NCI-H460 (cell line): ENCODE measurements around the gene PTPRC. TPM values are rescaled to one million over a fixed set of nuclear protein-coding genes. Genes with fewer than 3 reads are reported as not detected.

ENCODE experiments used
- DNase-seq: peaks from one replicate; pipeline ENCODE4 v3.0.0-alpha.2; 2016; ENCODE audit warnings: low read depth; ENCODE audit errors: extremely low read depth
- total RNA-seq: library from RNA; depleted of rRNA; stranded (reverse); fragments of >200 nt; shearing (Covaris generic); gene quantifications from 2 replicates; pipeline ENCODE4 v1.2.3, GENCODE V29; 2014

The PTPRC gene
- total RNA-seq, 1 experiment from 2014 or later = not detected

- no peak for DNase-seq
Measured at GRCh38 chr1:198641501-198641900, 2.7 kb downstream of the PTPRC start.

- no peak for DNase-seq
Measured at GRCh38 chr1:198641966-198642668, 3.3 kb downstream of the PTPRC start.

GRCh38 chr1:198642983-198643382 lies 4.1 kb downstream of the PTPRC start:
- DNase-seq = no peak

GRCh38 chr1:198643808-198644207 lies 5.0 kb downstream of the PTPRC start:
- DNase-seq = no peak

GRCh38 chr1:198647055-198647454 lies 8.2 kb downstream of the PTPRC start:
- DNase-seq = no peak

GRCh38 chr1:198648592-198648991 lies 9.8 kb downstream of the PTPRC start:
- no peak for DNase-seq

GRCh38 chr1:198649232-198649967 lies 10.6 kb downstream of the PTPRC start:
- no peak for DNase-seq

- DNase-seq = no peak
Measured at GRCh38 chr1:198649968-198650338, 11.1 kb downstream of the PTPRC start.

- DNase-seq = no peak
Measured at GRCh38 chr1:198650506-198650905, 11.7 kb downstream of the PTPRC start.

GRCh38 chr1:198651650-198652400 lies 13.0 kb downstream of the PTPRC start:
- no peak for DNase-seq

GRCh38 chr1:198653808-198654413 lies 15.1 kb downstream of the PTPRC start:
- no peak for DNase-seq

- no peak for DNase-seq
Measured at GRCh38 chr1:198655459-198656121, 16.8 kb downstream of the PTPRC start.

GRCh38 chr1:198656500-198656932 lies 17.7 kb downstream of the PTPRC start:
- no peak for DNase-seq

- DNase-seq = peak; percentile 21
Measured at GRCh38 chr1:198657550-198658064, 18.8 kb downstream of the PTPRC start.

- DNase-seq = no peak
Measured at GRCh38 chr1:198660341-198661261, 21.8 kb downstream of the PTPRC start.

- no peak for DNase-seq
Measured at GRCh38 chr1:198662821-198663220, 24.0 kb downstream of the PTPRC start.

- DNase-seq = no peak
Measured at GRCh38 chr1:198664068-198664788, 25.4 kb downstream of the PTPRC start.

- DNase-seq = no peak
Measured at GRCh38 chr1:198667186-198667585, 28.3 kb downstream of the PTPRC start.

- DNase-seq = no peak
Measured at GRCh38 chr1:198667807-198668206, 29.0 kb downstream of the PTPRC start.
